Measurements from ENCODE around the gene TRIM66.

TRIM66 gene

GRCh38 chr11:8712506-8712905, 30.0 kb upstream of the TRIM66 start:
- H3K27me3 ChIP-seq (ENCODE audit: control insufficient read depth, insufficient read depth, low read length), result no peaks in the 10 kb centered on the region
- no peak overlapping the region for H3K27ac ChIP-seq (ENCODE audit: low read depth, low read length)
- peaks cover 30% of the 10 kb centered on the region for H3K4me1 ChIP-seq (ENCODE audit: control insufficient read depth, insufficient read depth, low read length)
- H3K9ac ChIP-seq (ENCODE audit: low read length), result no peak overlapping the region
- H3K36me3 ChIP-seq (ENCODE audit: control insufficient read depth, insufficient read depth, low read length), result peaks cover 21% of the 10 kb centered on the region
- H3K9me3 ChIP-seq (ENCODE audit: control insufficient read depth, insufficient read depth, low read depth, low read length), result no peaks in the 10 kb centered on the region
- H3K4me3 ChIP-seq (ENCODE audit: low read depth, low read length), result no peak overlapping the region

GRCh38 chr11:8711895-8712442, 29.5 kb upstream of the TRIM66 start:
- Histone ChIP-seq H3K27ac (ENCODE audit: low read depth, low read length) (no peak overlapping the region), H3K4me3 (ENCODE audit: low read depth, low read length) (no peak overlapping the region), H3K4me1 (ENCODE audit: control insufficient read depth, insufficient read depth, low read length) (peaks cover 25% of the 10 kb centered on the region), H3K27me3 (ENCODE audit: control insufficient read depth, insufficient read depth, low read length) (no peaks in the 10 kb centered on the region), H3K9ac (ENCODE audit: low read length) (no peak overlapping the region), H3K9me3 (ENCODE audit: control insufficient read depth, insufficient read depth, low read depth, low read length) (no peaks in the 10 kb centered on the region), H3K36me3 (ENCODE audit: control insufficient read depth, insufficient read depth, low read length) (peaks cover 19% of the 10 kb centered on the region)

GRCh38 chr11:8709777-8710176, 27.3 kb upstream of the TRIM66 start:
- peaks cover 21% of the 10 kb centered on the region for H3K36me3 ChIP-seq (ENCODE audit: control insufficient read depth, insufficient read depth, low read length)
- 0 out of 2 replicates have a peak overlapping the region, but pooled peaks have one; percentile 67 for H3K27ac ChIP-seq (ENCODE audit: low read depth, low read length)

GRCh38 chr11:8709002-8709672, 26.7 kb upstream of the TRIM66 start:
- peak overlapping the region; percentile 67 for H3K27ac ChIP-seq (ENCODE audit: low read depth, low read length)

More at GRCh38 chr11:8709777-8710176, 27.3 kb upstream of the TRIM66 start:
- peaks cover 21% of the 10 kb centered on the region for H3K4me1 ChIP-seq (ENCODE audit: control insufficient read depth, insufficient read depth, low read length)
- H3K9me3 ChIP-seq (ENCODE audit: control insufficient read depth, insufficient read depth, low read depth, low read length), result no peaks in the 10 kb centered on the region
- H3K4me3 ChIP-seq (ENCODE audit: low read depth, low read length), result no peak overlapping the region
- no peak overlapping the region for H3K9ac ChIP-seq (ENCODE audit: low read length)
- no peaks in the 10 kb centered on the region for H3K27me3 ChIP-seq (ENCODE audit: control insufficient read depth, insufficient read depth, low read length)

GRCh38 chr11:8707541-8708191, 25.2 kb upstream of the TRIM66 start:
- Histone ChIP-seq H3K4me1 (ENCODE audit: control insufficient read depth, insufficient read depth, low read length) (peaks cover 19% of the 10 kb centered on the region), H3K4me3 (ENCODE audit: low read depth, low read length) (no peak overlapping the region), H3K9me3 (ENCODE audit: control insufficient read depth, insufficient read depth, low read depth, low read length) (no peaks in the 10 kb centered on the region), H3K9ac (ENCODE audit: low read length) (peak overlapping the region; percentile 7), H3K27ac (ENCODE audit: low read depth, low read length) (no peak overlapping the region), H3K27me3 (ENCODE audit: control insufficient read depth, insufficient read depth, low read length) (no peaks in the 10 kb centered on the region), H3K36me3 (ENCODE audit: control insufficient read depth, insufficient read depth, low read length) (peaks cover 22% of the 10 kb centered on the region; the same call in 1 of the 2 replicates)

More at GRCh38 chr11:8709002-8709672, 26.7 kb upstream of the TRIM66 start:
- Histone ChIP-seq H3K9me3 (ENCODE audit: control insufficient read depth, insufficient read depth, low read depth, low read length) (no peaks in the 10 kb centered on the region), H3K9ac (ENCODE audit: low read length) (peak overlapping the region; percentile 72), H3K27me3 (ENCODE audit: control insufficient read depth, insufficient read depth, low read length) (no peaks in the 10 kb centered on the region), H3K36me3 (ENCODE audit: control insufficient read depth, insufficient read depth, low read length) (peaks cover 19% of the 10 kb centered on the region; the same call in 1 of the 2 replicates), H3K4me3 (ENCODE audit: low read depth, low read length) (no peak overlapping the region), H3K4me1 (ENCODE audit: control insufficient read depth, insufficient read depth, low read length) (peaks cover 15% of the 10 kb centered on the region)

- Histone ChIP-seq H3K27me3 (ENCODE audit: control insufficient read depth, insufficient read depth, low read length) (no peaks in the 10 kb centered on the region), H3K4me3 (ENCODE audit: low read depth, low read length) (no peak overlapping the region), H3K9me3 (ENCODE audit: control insufficient read depth, insufficient read depth, low read depth, low read length) (no peaks in the 10 kb centered on the region), H3K9ac (ENCODE audit: low read length) (no peak overlapping the region), H3K4me1 (ENCODE audit: control insufficient read depth, insufficient read depth, low read length) (peaks cover 27% of the 10 kb centered on the region), H3K27ac (ENCODE audit: low read depth, low read length) (no peak overlapping the region), H3K36me3 (ENCODE audit: control insufficient read depth, insufficient read depth, low read length) (peaks cover 22% of the 10 kb centered on the region; the same call in 1 of the 2 replicates)
Observed at GRCh38 chr11:8706673-8707432, 24.4 kb upstream of the TRIM66 start.

- no peak overlapping the region for H3K4me3 ChIP-seq (ENCODE audit: low read depth, low read length)
- no peak overlapping the region for H3K27ac ChIP-seq (ENCODE audit: low read depth, low read length)
- H3K9ac ChIP-seq (ENCODE audit: low read length), result no peak overlapping the region
- no peaks in the 10 kb centered on the region for H3K9me3 ChIP-seq (ENCODE audit: control insufficient read depth, insufficient read depth, low read depth, low read length)
- peaks cover 16% of the 10 kb centered on the region; the same call in 1 of the 2 replicates for H3K36me3 ChIP-seq (ENCODE audit: control insufficient read depth, insufficient read depth, low read length)
- H3K4me1 ChIP-seq (ENCODE audit: control insufficient read depth, insufficient read depth, low read length), result peaks cover 41% of the 10 kb centered on the region
- H3K27me3 ChIP-seq (ENCODE audit: control insufficient read depth, insufficient read depth, low read length), result no peaks in the 10 kb centered on the region
Observed at GRCh38 chr11:8705146-8705545, 22.7 kb upstream of the TRIM66 start.

- H3K27ac ChIP-seq (ENCODE audit: low read depth, low read length), result no peak overlapping the region; the same call in 1 of the 2 replicates
Observed at GRCh38 chr11:8704136-8704535, 21.7 kb upstream of the TRIM66 start.

GRCh38 chr11:8702598-8702915, 20.1 kb upstream of the TRIM66 start:
- Histone ChIP-seq H3K27ac (ENCODE audit: low read depth, low read length) (no peak overlapping the region), H3K36me3 (ENCODE audit: control insufficient read depth, insufficient read depth, low read length) (peaks cover 14% of the 10 kb centered on the region; the same call in 1 of the 2 replicates), H3K9ac (ENCODE audit: low read length) (peak overlapping the region; percentile 6), H3K9me3 (ENCODE audit: control insufficient read depth, insufficient read depth, low read depth, low read length) (no peaks in the 10 kb centered on the region), H3K27me3 (ENCODE audit: control insufficient read depth, insufficient read depth, low read length) (no peaks in the 10 kb centered on the region), H3K4me3 (ENCODE audit: low read depth, low read length) (no peak overlapping the region), H3K4me1 (ENCODE audit: control insufficient read depth, insufficient read depth, low read length) (peaks cover 54% of the 10 kb centered on the region)

More at GRCh38 chr11:8704136-8704535, 21.7 kb upstream of the TRIM66 start:
- H3K27me3 ChIP-seq (ENCODE audit: control insufficient read depth, insufficient read depth, low read length), result no peaks in the 10 kb centered on the region
- no peak overlapping the region for H3K9ac ChIP-seq (ENCODE audit: low read length)
- no peaks in the 10 kb centered on the region for H3K9me3 ChIP-seq (ENCODE audit: control insufficient read depth, insufficient read depth, low read depth, low read length)
- H3K4me1 ChIP-seq (ENCODE audit: control insufficient read depth, insufficient read depth, low read length), result peaks cover 47% of the 10 kb centered on the region
- H3K36me3 ChIP-seq (ENCODE audit: control insufficient read depth, insufficient read depth, low read length), result peaks cover 16% of the 10 kb centered on the region; the same call in 1 of the 2 replicates
- no peak overlapping the region for H3K4me3 ChIP-seq (ENCODE audit: low read depth, low read length)

GRCh38 chr11:8701891-8702597, 19.6 kb upstream of the TRIM66 start:
- H3K4me3 ChIP-seq (ENCODE audit: low read depth, low read length), result no peak overlapping the region
- H3K27me3 ChIP-seq (ENCODE audit: control insufficient read depth, insufficient read depth, low read length), result no peaks in the 10 kb centered on the region
- peaks cover 16% of the 10 kb centered on the region; the same call in 1 of the 2 replicates for H3K36me3 ChIP-seq (ENCODE audit: control insufficient read depth, insufficient read depth, low read length)

More at GRCh38 chr11:8701891-8702597, 19.6 kb upstream of the TRIM66 start:
- Histone ChIP-seq H3K4me1 (ENCODE audit: control insufficient read depth, insufficient read depth, low read length) (peaks cover 59% of the 10 kb centered on the region), H3K9me3 (ENCODE audit: control insufficient read depth, insufficient read depth, low read depth, low read length) (no peaks in the 10 kb centered on the region), H3K9ac (ENCODE audit: low read length) (peak overlapping the region; percentile 52), H3K27ac (ENCODE audit: low read depth, low read length) (peak overlapping the region; percentile 75; the same call in 1 of the 2 replicates)

Measured in HUES6 (cell line).